NCI-H2196 (cell line): ENCODE measurements around the gene SPRED2.
A peak's percentile ranks its signal among the peaks of the same experiment; 100 is the strongest.

Source experiments
- DNase-seq: peaks from one replicate; lab custom pipeline; 2025; ENCODE audit not compliant: unreplicated experiment; lab: John Stamatoyannopoulos, UW

SPRED2 gene

GRCh38 chr2:65443509-65444186 lies 11.2 kb upstream of the SPRED2 start:
- no peak for DNase-seq

- DNase-seq, result no peak
Observed at GRCh38 chr2:65442420-65443020, 10.1 kb upstream of the SPRED2 start.

- DNase-seq, result no peak
Observed at GRCh38 chr2:65438137-65438899, 5.9 kb upstream of the SPRED2 start.

- DNase-seq, result no peak
Observed at GRCh38 chr2:65437392-65438135, 5.2 kb upstream of the SPRED2 start.

GRCh38 chr2:65436824-65437221 lies 4.4 kb upstream of the SPRED2 start:
- no peak for DNase-seq

GRCh38 chr2:65436169-65436823 lies 3.9 kb upstream of the SPRED2 start:
- DNase-seq, result peak; percentile 89

- peak; percentile 72 for DNase-seq
Observed at GRCh38 chr2:65435625-65436168, 3.3 kb upstream of the SPRED2 start.

- no peak for DNase-seq
Observed at GRCh38 chr2:65434592-65435241, 2.3 kb upstream of the SPRED2 start.

- peak; percentile 24 for DNase-seq
Observed at GRCh38 chr2:65431421-65432226, 775 bp downstream of the SPRED2 start.

- DNase-seq, result peak; percentile 50
Observed at GRCh38 chr2:65430603-65431420, 1.6 kb downstream of the SPRED2 start.

GRCh38 chr2:65429786-65430602 lies 2.4 kb downstream of the SPRED2 start:
- DNase-seq, result no peak

GRCh38 chr2:65427532-65427931 lies 4.9 kb downstream of the SPRED2 start:
- no peak for DNase-seq

- DNase-seq, result no peak
Observed at GRCh38 chr2:65425276-65425675, 7.1 kb downstream of the SPRED2 start.

- no peak for DNase-seq
Observed at GRCh38 chr2:65424391-65424790, 8.0 kb downstream of the SPRED2 start.

- no peak for DNase-seq
Observed at GRCh38 chr2:65421432-65421748, 11.0 kb downstream of the SPRED2 start.

GRCh38 chr2:65420712-65421431 lies 11.5 kb downstream of the SPRED2 start:
- no peak for DNase-seq

GRCh38 chr2:65417509-65418085 lies 14.8 kb downstream of the SPRED2 start:
- DNase-seq, result no peak
